Natural killer cell (primary cell): ENCODE data around the gene RLBP1. TPM values are rescaled to one million over a fixed set of nuclear protein-coding genes. Genes with fewer than 3 reads are reported as not detected.

ENCODE experiments used
- ATAC-seq, 3 donors: fragments of 150-1000 bp in 2 of 3; fragments of 200-7000 bp in 1 of 3; cut with Tn5 transposase; 1 replicate in 1 of 3; 2 replicates in 2 of 3; pipeline ENCODE4 v1.10.0; 2021; ENCODE audit warnings: mild to moderate bottlenecking in 2 of 3, moderate library complexity in 2 of 3
- DNase-seq, 2 donors: peaks; one replicate each; pipeline versions ENCODE4 v3.0.0 to v3.0.0-alpha.2; 2013 to 2021; ENCODE audit warnings: mixed read lengths in 1 of 2
- H3K27ac ChIP-seq: one replicate; pipeline ENCODE4 v1.5.1; 2013; ENCODE audit warnings: mild to moderate bottlenecking, low read length
- H3K27me3 ChIP-seq: one replicate; pipeline ENCODE4 v1.6.1; 2013; ENCODE audit warnings: low read length; ENCODE audit not compliant: control insufficient read depth, insufficient read depth
- H3K36me3 ChIP-seq: one replicate; pipeline ENCODE4 v1.6.1; 2013; ENCODE audit warnings: low read length; ENCODE audit not compliant: control insufficient read depth, insufficient read depth
- H3K4me1 ChIP-seq: one replicate; pipeline ENCODE4 v1.6.1; 2013; ENCODE audit warnings: low read length; ENCODE audit not compliant: control insufficient read depth, insufficient read depth
- H3K4me3 ChIP-seq: one replicate; pipeline ENCODE4 v1.5.1; 2013; ENCODE audit warnings: low read length
- H3K9me3 ChIP-seq: one replicate; pipeline ENCODE4 v1.6.1; 2013; ENCODE audit warnings: low read length; ENCODE audit not compliant: control insufficient read depth, insufficient read depth
- H3K27ac Mint-ChIP-seq, 2 donors: one replicate each; pipeline ENCODE4 v1.8.0; 2022; ENCODE audit warnings: mild to moderate bottlenecking in 2 of 2, mixed read lengths in 2 of 2, moderate library complexity in 1 of 2
- H3K27me3 Mint-ChIP-seq, 2 donors: one replicate each; pipeline ENCODE4 v1.8.0; 2022; ENCODE audit warnings: low read depth in 2 of 2, mixed read lengths in 2 of 2
- H3K36me3 Mint-ChIP-seq: one replicate; pipeline ENCODE4 v1.8.0; 2022; ENCODE audit warnings: mixed read lengths
- H3K4me1 Mint-ChIP-seq, 2 donors: one replicate each; pipeline ENCODE4 v1.8.0; 2022; ENCODE audit warnings: mixed read lengths in 2 of 2
- H3K4me3 Mint-ChIP-seq: one replicate; pipeline ENCODE4 v1.8.0; 2022; ENCODE audit warnings: mild to moderate bottlenecking, moderate library complexity, mixed read lengths
- H3K9me3 Mint-ChIP-seq, 2 donors: one replicate each; pipeline ENCODE4 v1.8.0; 2022; ENCODE audit warnings: mixed read lengths in 2 of 2
- CTCF ChIP-seq: fragments of 200-600 bp; IDR thresholded peaks from one replicate; pipeline ENCODE4 v1.8.0; 2022; ENCODE audit warnings: antibody characterized with exemption
- WGBS: methylation state at CpG from one replicate; pipeline ENCODE4 v1.1.7; 2013; ENCODE audit warnings: missing lambda C conversion rate; ENCODE audit not compliant: insufficient coverage; 5-methylcytosine and 5-hydroxymethylcytosine counted together
- intact Hi-C: fragments of 100-400 bp; cut with micrococcal nuclease; formaldehyde crosslinking; loops from one replicate; pipeline ENCODE4 v1.14.2; 2022
- total RNA-seq, 4 donors: library from RNA; stranded (reverse); fragments of 120-200 nt in 1 of 4; gene quantifications; one replicate each; pipeline versions ENCODE4 v1.2.3 to v1.2.4, GENCODE V29; 2013 to 2022

The RLBP1 gene
- total RNA-seq, 3 donors from 2014 or later (not counting 1 experiment from before 2014, with no cell fraction given) = not detected

- no peak for TF ChIP-seq CTCF
- Mint-ChIP-seq H3K36me3 (peaks cover 8% of the 10 kb centered on the region), H3K27me3 (no peaks in the 10 kb centered on the region), H3K4me3 (no peak overlapping the region), H3K4me1 (peaks cover 20 to 37% of the 10 kb centered on the region in 2 donors), H3K9me3 (no peaks in the 10 kb centered on the region), H3K27ac (no peak overlapping the region)
- peaks cover 33% of the 10 kb centered on the region for H3K36me3 ChIP-seq
- no peaks in the 10 kb centered on the region for H3K9me3 ChIP-seq
- intact Hi-C loops = loop anchor here (10.0 kb wide), 1 partner anchor 135 kb away; the partner anchor contains the start of gene POLG
- no peak for ATAC-seq
- no peak for DNase-seq
- H3K27me3 ChIP-seq = no peaks in the 10 kb centered on the region
- no peak overlapping the region for H3K27ac ChIP-seq
- WGBS = 97% methylated on average over 12 of the region's 12 CpGs
- no peak overlapping the region for H3K4me3 ChIP-seq
- H3K4me1 ChIP-seq = peaks cover 22% of the 10 kb centered on the region
Observed at GRCh38 chr15:89200182-89200581, 21.2 kb downstream of the RLBP1 start.

GRCh38 chr15:89199746-89200145 lies 21.6 kb downstream of the RLBP1 start:
- no peaks in the 10 kb centered on the region for H3K9me3 ChIP-seq
- peaks cover 38% of the 10 kb centered on the region for H3K36me3 ChIP-seq
- WGBS = 87% methylated on average over 4 of the region's 6 CpGs
- no peak overlapping the region for H3K27ac ChIP-seq
- H3K4me3 ChIP-seq = no peak overlapping the region
- ATAC-seq (no peak), DNase-seq (no peak)
- Mint-ChIP-seq H3K27ac (no peak overlapping the region), H3K4me1 (peaks cover 16 to 32% of the 10 kb centered on the region in 2 donors), H3K9me3 (no peaks in the 10 kb centered on the region), H3K27me3 (no peaks in the 10 kb centered on the region), H3K4me3 (no peak overlapping the region), H3K36me3 (peaks cover 8% of the 10 kb centered on the region)
- intact Hi-C loops = loop anchor here (10.0 kb wide), 1 partner anchor 135 kb away; the partner anchor contains the start of gene POLG
- H3K27me3 ChIP-seq = no peaks in the 10 kb centered on the region
- H3K4me1 ChIP-seq = peaks cover 18% of the 10 kb centered on the region
- no peak for TF ChIP-seq CTCF

- Mint-ChIP-seq H3K36me3 (peaks cover 8% of the 10 kb centered on the region), H3K4me1 (peaks cover 8 to 24% of the 10 kb centered on the region in 2 donors), H3K9me3 (no peaks in the 10 kb centered on the region), H3K4me3 (no peak overlapping the region), H3K27ac (no peak overlapping the region), H3K27me3 (no peaks in the 10 kb centered on the region)
- Histone ChIP-seq H3K9me3 (no peaks in the 10 kb centered on the region), H3K27ac (no peak overlapping the region), H3K4me3 (no peak overlapping the region), H3K27me3 (no peaks in the 10 kb centered on the region), H3K36me3 (peaks cover 43% of the 10 kb centered on the region), H3K4me1 (peaks cover 10% of the 10 kb centered on the region)
- no peak for TF ChIP-seq CTCF
- 96% methylated on average over 3 of the region's 3 CpGs for WGBS
- DNase-seq = no peak
- intact Hi-C loops = no loop called here
- no peak for ATAC-seq
Observed at GRCh38 chr15:89198934-89199333, 22.4 kb downstream of the RLBP1 start.

GRCh38 chr15:89198196-89198595 lies 23.2 kb downstream of the RLBP1 start:
- Mint-ChIP-seq H3K27ac (no peak overlapping the region), H3K27me3 (no peaks in the 10 kb centered on the region), H3K4me3 (no peak overlapping the region), H3K36me3 (peaks cover 13% of the 10 kb centered on the region), H3K9me3 (no peaks in the 10 kb centered on the region), H3K4me1 (peaks cover under 1 to 17% of the 10 kb centered on the region in 2 donors)
- intact Hi-C loops = no loop called here
- 98% methylated on average over 2 of the region's 2 CpGs for WGBS
- TF ChIP-seq CTCF = no peak
- Histone ChIP-seq H3K9me3 (no peaks in the 10 kb centered on the region), H3K36me3 (peaks cover 47% of the 10 kb centered on the region), H3K4me1 (peaks cover 2% of the 10 kb centered on the region), H3K27me3 (no peaks in the 10 kb centered on the region), H3K27ac (no peak overlapping the region), H3K4me3 (no peak overlapping the region)
- DNase-seq (no peak), ATAC-seq (no peak)
